K562 (cell line): Measurements from ENCODE around the gene VILL. TPM values are rescaled to one million over a fixed set of nuclear protein-coding genes. Genes with fewer than 3 reads are reported as not detected.
A peak's percentile ranks its signal among the peaks of the same experiment; 100 is the strongest.

Source experiments
- ATAC-seq: fragments of 200-7000 bp; cut with Tn5 transposase; 3 replicates; pipeline ENCODE4 v1.9.1; 2020; ENCODE audit warnings: moderate library complexity
- BruUV-seq: library from RNA; stranded (reverse); fragments of 400-500 nt; replicated peaks from 2 replicates; lab custom pipeline; 2021; lab: Mats Ljungman, UMichigan
- CTCF ChIA-PET: fragments of 300-600 bp; formaldehyde crosslinking; extraction: SDS; loops from one replicate; lab custom pipeline; 2021; ENCODE audit warnings: low intra/inter-chr PET ratio; lab: Yijun Ruan, JAX
- POLR2A ChIA-PET: fragments of 300-600, 350-650 bp; sonication (Branson Sonifier 250); formaldehyde crosslinking; extraction: SDS; loops from one replicate; lab custom pipeline; 2021; ENCODE audit warnings: antibody characterized with exemption, inconsistent platforms; lab: Yijun Ruan, JAX
- DNase-seq, 4 experiments: peaks; one replicate each; pipeline versions ENCODE4 v3.0.0 to v3.0.0-alpha.2; 2011 to 2018; ENCODE audit warnings: low spot score in 3 of 4, mixed read lengths in 3 of 4; ENCODE audit errors: extremely low read depth in 1 of 4
- FAIRE-seq: peaks from 2 replicates; lab custom pipeline; 2011; peaks lifted over from hg19 to GRCh38; lab: Jason Lieb, UNC
- H2AFZ ChIP-seq: 2 replicates; pipeline ENCODE4 v1.6.0; 2011; ENCODE audit warnings: low read depth, low read length, control low read depth, inconsistent platforms
- H3K27ac ChIP-seq: fragments of 200-600 bp; 3 replicates; pipeline ENCODE4 v1.8.0; 2011; ENCODE audit warnings: low read depth, mild to moderate bottlenecking, control low read depth, inconsistent platforms, low read length, moderate library complexity, mixed read lengths; ENCODE audit errors: extremely low read depth
- H3K27me3 ChIP-seq, 2 experiments: fragments of 300-600 bp in 1 of 2; 2 replicates in 1 of 2; 3 replicates in 1 of 2; pipeline versions ENCODE4 v1.6.0 to v1.8.0; 2011; ENCODE audit warnings: inconsistent platforms in 2 of 2, low read length in 2 of 2, mild to moderate bottlenecking in 1 of 2, mixed read lengths in 1 of 2, moderate library complexity in 1 of 2; ENCODE audit not compliant: control insufficient read depth in 2 of 2, insufficient read depth in 2 of 2
- H3K36me3 ChIP-seq: fragments of 300-600 bp; 3 replicates; pipeline ENCODE4 v1.8.0; 2011; ENCODE audit warnings: mild to moderate bottlenecking, low read length, inconsistent platforms; ENCODE audit not compliant: control insufficient read depth, insufficient read depth
- H3K4me1 ChIP-seq, 2 experiments: fragments of 200-600 bp in 1 of 2; replicated peaks in 1 of 2; 2 replicates in 1 of 2; 3 replicates in 1 of 2; pipeline versions ENCODE4 v1.5.1 to v1.8.0; 2011; ENCODE audit warnings: inconsistent platforms in 2 of 2, low read length in 2 of 2, mild to moderate bottlenecking in 1 of 2, mixed read lengths in 1 of 2, moderate library complexity in 1 of 2; ENCODE audit not compliant: control insufficient read depth in 2 of 2, insufficient read depth in 2 of 2
- H3K4me2 ChIP-seq: 2 replicates; pipeline ENCODE4 v1.6.1; 2011; ENCODE audit warnings: low read length, control low read depth, inconsistent platforms, mixed read lengths; ENCODE audit not compliant: insufficient read depth
- H3K4me3 ChIP-seq: fragments of 200-600 bp; sonication (generic), shearing (Covaris generic); 2 replicates; pipeline ENCODE4 v1.5.1; 2016; ENCODE audit warnings: control low read depth, inconsistent platforms
- H3K79me2 ChIP-seq: fragments of 200-600 bp; 3 replicates; pipeline ENCODE4 v1.8.0; 2011; ENCODE audit warnings: low read length, inconsistent platforms; ENCODE audit not compliant: control insufficient read depth, insufficient read depth
- H3K9ac ChIP-seq, 2 experiments: 2 replicates each; pipeline versions ENCODE4 v1.6.0 to v1.6.1; 2011; ENCODE audit warnings: low read depth in 2 of 2, low read length in 2 of 2, control low read depth in 1 of 2, inconsistent platforms in 1 of 2, mild to moderate bottlenecking in 1 of 2, mixed read lengths in 1 of 2; ENCODE audit not compliant: insufficient read depth in 1 of 2
- H3K9me1 ChIP-seq: one replicate; pipeline ENCODE4 v1.6.0; 2011; ENCODE audit warnings: inconsistent platforms, mild to moderate bottlenecking, low read length, moderate library complexity; ENCODE audit not compliant: control insufficient read depth, insufficient read depth
- H3K9me3 ChIP-seq: replicated peaks from 2 replicates; pipeline ENCODE4 v1.5.1; 2011; ENCODE audit warnings: low read depth, low read length, inconsistent platforms; ENCODE audit not compliant: control insufficient read depth, insufficient read depth
- H4K20me1 ChIP-seq: replicated peaks from 2 replicates; pipeline ENCODE4 v1.6.1; 2011; ENCODE audit warnings: low read length, inconsistent platforms, mixed read lengths; ENCODE audit not compliant: control insufficient read depth, insufficient read depth
- ARID3A ChIP-seq: IDR thresholded peaks from 2 replicates; pipeline ENCODE4 v1.6.1; 2012; ENCODE audit warnings: low read depth, low read length, improper control_type of control experiment, borderline replicate concordance
- GATAD2A ChIP-seq: fragments of 450-650 bp; IDR thresholded peaks from 2 replicates; pipeline ENCODE4 v1.6.1; 2017
- IRF1 ChIP-seq: sonication (generic); formaldehyde crosslinking; IDR thresholded peaks from 2 replicates; pipeline ENCODE4 v1.8.0; 2022; ENCODE audit warnings: missing genetic modification reagents, mild to moderate bottlenecking, borderline replicate concordance
- JUNB ChIP-seq: fragments of 450-650 bp; formaldehyde crosslinking; conservative IDR thresholded peaks from 2 replicates; pipeline ENCODE4 v1.4.0; 2020; ENCODE audit warnings: mild to moderate bottlenecking
- KLF13 ChIP-seq: fragments of 450-650 bp; IDR thresholded peaks from 2 replicates; pipeline ENCODE4 v1.6.1; 2016; ENCODE audit warnings: missing genetic modification characterization, low read depth, mild to moderate bottlenecking, missing compliant biosample characterization, moderate library complexity, borderline replicate concordance
- NRF1 ChIP-seq, 2 experiments: fragments of 450-650 bp; IDR thresholded peaks in 1 of 2; conservative IDR thresholded peaks in 1 of 2; 2 replicates each; pipeline ENCODE4 v1.6.1; 2014; ENCODE audit warnings: mild to moderate bottlenecking in 2 of 2
- POLR2G ChIP-seq: fragments of 200-400 bp; formaldehyde crosslinking; IDR thresholded peaks from 2 replicates; pipeline ENCODE4 v1.6.1; 2017; ENCODE audit warnings: low read depth, mild to moderate bottlenecking, antibody characterized with exemption, low read length, moderate library complexity
- RBFOX2 ChIP-seq: fragments of 200-400 bp; formaldehyde crosslinking; IDR thresholded peaks from 2 replicates; pipeline ENCODE4 v1.6.1; 2017; ENCODE audit warnings: low read depth, mild to moderate bottlenecking, low read length, moderate library complexity
- SAFB ChIP-seq: fragments of 200-400 bp; formaldehyde crosslinking; IDR thresholded peaks from 2 replicates; pipeline ENCODE4 v1.6.1; 2017; ENCODE audit warnings: low read depth, low read length, borderline replicate concordance
- SRSF9 ChIP-seq: fragments of 200-400 bp; formaldehyde crosslinking; IDR thresholded peaks from 2 replicates; pipeline ENCODE4 v1.6.1; 2017; ENCODE audit warnings: low read depth, low read length, borderline replicate concordance
- ZBTB33 ChIP-seq: sonication (generic); formaldehyde crosslinking; IDR thresholded peaks from 2 replicates; pipeline ENCODE4 v1.8.1; 2023; ENCODE audit warnings: mild to moderate bottlenecking, missing genetic modification reagents
- WGBS: fragments of 100-300 bp; shearing (Covaris generic); methylation state at CpG from one replicate; pipeline ENCODE4 v1.1.6; 2016; ENCODE audit warnings: low coverage, mixed read lengths; ENCODE audit not compliant: insufficient coverage; ENCODE audit errors: missing lambda C conversion rate; 5-methylcytosine and 5-hydroxymethylcytosine counted together
- in situ Hi-C: fragments of 300-500 bp; cut with MboI; formaldehyde crosslinking; loops from 4 replicates; pipeline ENCODE4 v1.15.0; 2018; ENCODE audit warnings: inconsistent platforms, mixed read lengths
- intact Hi-C: fragments of 100-400 bp; cut with micrococcal nuclease; formaldehyde crosslinking; loops from 2 replicates; pipeline ENCODE4 v1.14.2; 2022
- polyA plus RNA-seq, 8 experiments: library from polyadenylated mRNA; depleted of rRNA in 4 of 8; stranded (reverse) in 5 of 8; unstranded in 3 of 8; fragments of >200 nt; fragmentation: Nextera tagmentation in 2 of 8; fragmentation: Illumina TruSeq in 1 of 8; extraction: Ambion mirVana in 2 of 8; extraction: Trizol in 1 of 8; gene quantifications; 2 replicates each; pipeline versions ENCODE4 v1.2.1 to v1.2.3, GENCODE V29; 2011 to 2014; ENCODE audit warnings: inconsistent platforms in 1 of 8, missing spikeins in 1 of 8
- total RNA-seq, 7 experiments: library from RNA; depleted of rRNA in 6 of 7; stranded (reverse); fragments of >200 nt in 6 of 7; fragmentation: Illumina TruSeq in 2 of 7; extraction: Trizol in 2 of 7; gene quantifications; 2 replicates each; pipeline versions ENCODE4 v1.2.1 to v1.2.3, GENCODE V29; 2011 to 2021; ENCODE audit warnings: low replicate concordance in 1 of 7

The VILL gene
- total and polyA plus RNA-seq, 9 of the 15 experiments (the other 6 are each of a cell fraction or from before 2014, with no cell fraction given) = 0.11 to 16.0 (median 8.8) TPM

DNA sequence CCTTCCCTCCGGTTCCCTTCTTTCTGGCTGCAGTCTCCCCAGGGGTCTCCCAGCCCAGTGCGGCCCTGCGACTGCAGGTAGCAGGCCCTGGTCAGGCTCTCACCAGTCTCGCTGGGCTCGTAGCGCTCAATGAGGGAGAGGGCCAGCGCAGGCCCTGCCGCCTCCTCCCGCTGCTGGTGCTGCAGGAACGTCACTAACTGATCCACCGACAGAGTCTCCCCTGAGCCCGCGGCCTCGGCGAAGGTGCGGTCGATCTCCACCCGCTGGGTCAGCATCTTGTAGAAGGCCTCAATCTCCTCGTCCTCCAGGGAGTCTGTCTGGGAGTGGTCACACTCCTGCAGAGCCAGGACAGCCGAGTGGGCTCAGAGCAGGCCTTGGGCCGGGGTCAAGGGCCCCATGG is 20.5 kb downstream of the VILL start:
- no peak overlapping the region for H3K4me3 ChIP-seq
- 88% methylated on average over 14 of the region's 21 CpGs for WGBS
- no peaks in the 10 kb centered on the region for H3K27me3 ChIP-seq
- intact Hi-C loops (no loop called here), in situ Hi-C loops (no loop called here)
- no peak overlapping the region; the same call in 2 of the 3 replicates for H3K27ac ChIP-seq
- BruUV-seq = no TSS peak
- DNase-seq (peak in 1 of 4 experiments; percentile 15), ATAC-seq (no peak), FAIRE-seq (no peak)
- peaks cover 26% of the 10 kb centered on the region for H3K79me2 ChIP-seq
- H4K20me1 ChIP-seq = no peaks in the 10 kb centered on the region; the same call in none of the 2 replicates
- peaks cover 16% of the 10 kb centered on the region for H3K9me1 ChIP-seq
- H2AFZ ChIP-seq = no peak overlapping the region
- peak overlapping the region in 1 of 2 experiments; percentile 76; a peak in 2 of 4 replicates for H3K9ac ChIP-seq
- ChIA-PET POLR2A (interaction anchor here (1.0 to 1.5 kb wide), 4 partner anchors 8 to 447 kb away, joined by 3 to 4 read pairs (median 4); no protein-coding TSS in a partner anchor), CTCF (no interaction called here)
- H3K36me3 ChIP-seq = peaks cover 96% of the 10 kb centered on the region
- H3K9me3 ChIP-seq = no peaks in the 10 kb centered on the region
- H3K4me2 ChIP-seq = no peak overlapping the region
- H3K4me1 ChIP-seq = peaks cover 7 to 39% of the 10 kb centered on the region in 2 experiments; a peak in 4 of 5 replicates
- TF ChIP-seq ZBTB33 (peak; percentile 73), ARID3A (no peak), GATAD2A (no peak), NRF1 (conservative IDR thresholded peaks at IDR 0.05 in 1 of 2, IDR thresholded peaks at IDR 0.05 in 1 of 2) (no peak), RBFOX2 (0 out of 2 replicates have a peak, but pooled peaks have one; percentile 29), JUNB (CRISPR knock-in tag) (no peak), POLR2G (peak; percentile 67), SAFB (no peak), KLF13 (no peak), SRSF9 (no peak), IRF1 (CRISPR knock-in tag) (no peak)
